Calu3 (cell line): ENCODE results near the gene RPA3. TPM values are rescaled to one million over a fixed set of nuclear protein-coding genes. Genes with fewer than 3 reads are reported as not detected.

Source experiments
- BruUV-seq: library from RNA; stranded (reverse); fragments of 400-500 nt; replicated peaks from 2 replicates; lab custom pipeline; 2021; lab: Mats Ljungman, UMichigan
- CTCF ChIA-PET: fragments of 300-600 bp; sonication (Branson Sonifier 250); formaldehyde crosslinking; loops from one replicate; lab custom pipeline; 2022; ENCODE audit warnings: antibody characterized with exemption; lab: Charles Lee
- DNase-seq: peaks from one replicate; pipeline ENCODE4 v3.0.0; 2022
- H3K27ac Mint-ChIP-seq: one replicate; pipeline ENCODE4 v1.8.0; 2022; ENCODE audit warnings: mixed read lengths; ENCODE audit not compliant: unreplicated experiment
- H3K27me3 Mint-ChIP-seq: one replicate; pipeline ENCODE4 v1.8.0; 2022; ENCODE audit warnings: mixed read lengths; ENCODE audit not compliant: unreplicated experiment
- H3K36me3 Mint-ChIP-seq: one replicate; pipeline ENCODE4 v1.8.0; 2022; ENCODE audit warnings: mild to moderate bottlenecking, moderate library complexity, mixed read lengths; ENCODE audit not compliant: insufficient read depth, unreplicated experiment
- H3K4me1 Mint-ChIP-seq: one replicate; pipeline ENCODE4 v1.8.0; 2022; ENCODE audit warnings: mild to moderate bottlenecking, low read depth, mixed read lengths; ENCODE audit not compliant: unreplicated experiment
- H3K4me3 Mint-ChIP-seq: one replicate; pipeline ENCODE4 v1.8.0; 2022; ENCODE audit warnings: mild to moderate bottlenecking, low read depth, moderate library complexity, mixed read lengths; ENCODE audit not compliant: unreplicated experiment
- H3K9me3 Mint-ChIP-seq: one replicate; pipeline ENCODE4 v1.8.0; 2022; ENCODE audit warnings: low read depth, mixed read lengths; ENCODE audit not compliant: unreplicated experiment
- CTCF ChIP-seq: fragments of 200-600 bp; IDR thresholded peaks from one replicate; pipeline ENCODE4 v1.8.0; 2022; ENCODE audit warnings: antibody characterized with exemption; ENCODE audit not compliant: unreplicated experiment
- intact Hi-C: fragments of 100-400 bp; cut with micrococcal nuclease; formaldehyde crosslinking; loops from one replicate; pipeline ENCODE4 v1.10.0; 2022; ENCODE audit not compliant: unreplicated experiment
- total RNA-seq: library from RNA; stranded (reverse); gene quantifications from 2 replicates; pipeline ENCODE4 v1.2.3, GENCODE V29; 2022

Gene RPA3
- total RNA-seq, 1 experiment from 2014 or later = 143 TPM

GRCh38 chr7:7707806-7708205 is 10.6 kb downstream of the RPA3 start:
- peaks cover 12% of the 10 kb centered on the region for H3K4me1 Mint-ChIP-seq
- BruUV-seq = no TSS peak
- intact Hi-C loops = no loop called here
- H3K4me3 Mint-ChIP-seq = no peak overlapping the region
- H3K27ac Mint-ChIP-seq = no peak overlapping the region
- CTCF ChIA-PET = interaction anchor here (1.1 to 1.2 kb wide), 2 partner anchors 11 to 13 kb away, joined by 4 to 5 read pairs; no protein-coding TSS in a partner anchor
- no peaks in the 10 kb centered on the region for H3K36me3 Mint-ChIP-seq
- TF ChIP-seq CTCF = no peak
- H3K27me3 Mint-ChIP-seq = no peaks in the 10 kb centered on the region
- DNase-seq = no peak
- H3K9me3 Mint-ChIP-seq = no peaks in the 10 kb centered on the region

GRCh38 chr7:7707246-7707645 is 11.2 kb downstream of the RPA3 start:
- H3K36me3 Mint-ChIP-seq = no peaks in the 10 kb centered on the region
- CTCF ChIA-PET = interaction anchor here (1.2 kb wide), 1 partner anchor 11 kb away, joined by 4 read pairs; no protein-coding TSS in a partner anchor
- intact Hi-C loops = no loop called here
- no peak overlapping the region for H3K4me3 Mint-ChIP-seq
- peaks cover 12% of the 10 kb centered on the region for H3K4me1 Mint-ChIP-seq
- no peaks in the 10 kb centered on the region for H3K27me3 Mint-ChIP-seq
- H3K9me3 Mint-ChIP-seq = no peaks in the 10 kb centered on the region
- no peak for TF ChIP-seq CTCF
- BruUV-seq = no TSS peak
- no peak overlapping the region for H3K27ac Mint-ChIP-seq
- no peak for DNase-seq

- intact Hi-C loops = no loop called here
- H3K4me3 Mint-ChIP-seq = no peak overlapping the region
- BruUV-seq = no TSS peak
- peaks cover 12% of the 10 kb centered on the region for H3K4me1 Mint-ChIP-seq
- no peaks in the 10 kb centered on the region for H3K27me3 Mint-ChIP-seq
- H3K27ac Mint-ChIP-seq = no peak overlapping the region
- no peaks in the 10 kb centered on the region for H3K36me3 Mint-ChIP-seq
- no peak for DNase-seq
- TF ChIP-seq CTCF = no peak
- no peaks in the 10 kb centered on the region for H3K9me3 Mint-ChIP-seq
- CTCF ChIA-PET = no interaction called here
Observed at GRCh38 chr7:7706556-7707172, 11.7 kb downstream of the RPA3 start.

- CTCF ChIA-PET = no interaction called here
- Mint-ChIP-seq H3K36me3 (no peaks in the 10 kb centered on the region), H3K9me3 (no peaks in the 10 kb centered on the region), H3K27ac (no peak overlapping the region), H3K4me3 (no peak overlapping the region), H3K27me3 (no peaks in the 10 kb centered on the region), H3K4me1 (peaks cover 12% of the 10 kb centered on the region)
- no peak for DNase-seq
- no TSS peak for BruUV-seq
- no peak for TF ChIP-seq CTCF
- intact Hi-C loops = no loop called here
Observed at GRCh38 chr7:7706101-7706511, 12.3 kb downstream of the RPA3 start.
